ENCODE data around the gene UHRF1.
"Not testable (repeated sequence)": the region's sequence is repeated elsewhere in the genome, so short reads cannot be mapped to it uniquely, and the experiment has no call there.

The UHRF1 gene

GRCh38 chr19:4938461-4938860, 29.2 kb downstream of the UHRF1 start:
- not testable (repeated sequence) for DNase-seq

- no peak for DNase-seq
Measured at GRCh38 chr19:4939466-4939865, 30.2 kb downstream of the UHRF1 start.

- DNase-seq = not testable (repeated sequence)
Measured at GRCh38 chr19:4941638-4942169, 32.4 kb downstream of the UHRF1 start.

GRCh38 chr19:4950650-4951049, 41.3 kb downstream of the UHRF1 start:
- DNase-seq = not testable (repeated sequence)

- no peak for DNase-seq
Measured at GRCh38 chr19:4951656-4952055, 42.4 kb downstream of the UHRF1 start.

- DNase-seq = no peak
Measured at GRCh38 chr19:4952945-4953344, 43.6 kb downstream of the UHRF1 start.

GRCh38 chr19:4954320-4955149, 45.2 kb downstream of the UHRF1 start:
- DNase-seq = not testable (repeated sequence)

GRCh38 chr19:4955274-4955673, 46.0 kb downstream of the UHRF1 start:
- DNase-seq = no peak

GRCh38 chr19:4957981-4958380, 48.7 kb downstream of the UHRF1 start:
- DNase-seq = no peak

- DNase-seq = no peak
Measured at GRCh38 chr19:4962085-4962619, 52.9 kb downstream of the UHRF1 start.

GRCh38 chr19:4965061-4965460, 55.8 kb downstream of the UHRF1 start:
- no peak for DNase-seq

- no peak for DNase-seq
Measured at GRCh38 chr19:4966591-4966990, 57.3 kb downstream of the UHRF1 start.

- DNase-seq = no peak
Measured at GRCh38 chr19:4967738-4968461, 58.6 kb downstream of the UHRF1 start.

GRCh38 chr19:4968462-4969291, 59.4 kb downstream of the UHRF1 start, which contains the start of gene KDM4B:
TSS of gene KDM4B (plus strand) at chr19:4969113. CDS start at chr19:5032891, 63,778 bp downstream.
- peak; percentile 98 for DNase-seq

- no peak for DNase-seq
Measured at GRCh38 chr19:4969292-4969771, 60.0 kb downstream of the UHRF1 start.

- DNase-seq = no peak
Measured at GRCh38 chr19:4969772-4970531, 60.7 kb downstream of the UHRF1 start.

GRCh38 chr19:4970558-4971423, 61.5 kb downstream of the UHRF1 start:
- no peak for DNase-seq

GRCh38 chr19:4971424-4971793, 62.1 kb downstream of the UHRF1 start:
- DNase-seq = no peak

- DNase-seq = no peak
Measured at GRCh38 chr19:4971816-4972495, 62.7 kb downstream of the UHRF1 start.
